ENCODE results near the gene EPHA6.

DNA sequence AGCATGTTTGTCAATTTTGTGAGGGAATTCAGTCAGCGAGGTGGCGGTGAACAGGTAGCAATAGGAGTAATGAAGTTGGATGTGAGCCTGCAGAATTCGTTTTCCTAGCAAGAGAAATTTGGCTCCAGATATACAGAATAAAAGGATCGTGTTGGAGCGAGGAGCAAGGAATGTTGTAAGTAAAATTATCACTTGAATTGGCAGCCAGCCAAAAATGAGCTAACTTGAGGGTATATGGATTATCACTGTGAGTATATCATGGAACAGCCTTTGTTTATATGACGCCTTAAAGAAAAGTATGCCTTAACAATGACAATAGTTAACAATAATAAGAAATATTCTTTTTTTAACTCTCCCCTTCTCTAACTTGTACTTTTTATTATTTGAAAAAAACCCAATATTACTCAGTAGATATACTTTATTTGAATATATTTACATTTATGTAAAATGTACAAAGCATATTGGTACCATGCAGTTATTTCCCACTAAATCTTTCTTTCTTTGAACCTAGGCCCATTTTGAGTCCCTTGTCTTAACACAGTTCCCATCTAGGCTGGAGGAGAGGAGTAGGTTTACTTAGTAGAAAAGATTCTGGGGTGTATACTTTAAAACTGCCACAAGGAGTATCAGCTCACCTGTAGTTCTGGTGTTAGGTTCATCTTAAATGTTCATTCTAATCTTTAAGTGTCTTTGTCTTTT lies 29.3 kb downstream of the EPHA6 start:
- TF ChIP-seq, protein P1, sequence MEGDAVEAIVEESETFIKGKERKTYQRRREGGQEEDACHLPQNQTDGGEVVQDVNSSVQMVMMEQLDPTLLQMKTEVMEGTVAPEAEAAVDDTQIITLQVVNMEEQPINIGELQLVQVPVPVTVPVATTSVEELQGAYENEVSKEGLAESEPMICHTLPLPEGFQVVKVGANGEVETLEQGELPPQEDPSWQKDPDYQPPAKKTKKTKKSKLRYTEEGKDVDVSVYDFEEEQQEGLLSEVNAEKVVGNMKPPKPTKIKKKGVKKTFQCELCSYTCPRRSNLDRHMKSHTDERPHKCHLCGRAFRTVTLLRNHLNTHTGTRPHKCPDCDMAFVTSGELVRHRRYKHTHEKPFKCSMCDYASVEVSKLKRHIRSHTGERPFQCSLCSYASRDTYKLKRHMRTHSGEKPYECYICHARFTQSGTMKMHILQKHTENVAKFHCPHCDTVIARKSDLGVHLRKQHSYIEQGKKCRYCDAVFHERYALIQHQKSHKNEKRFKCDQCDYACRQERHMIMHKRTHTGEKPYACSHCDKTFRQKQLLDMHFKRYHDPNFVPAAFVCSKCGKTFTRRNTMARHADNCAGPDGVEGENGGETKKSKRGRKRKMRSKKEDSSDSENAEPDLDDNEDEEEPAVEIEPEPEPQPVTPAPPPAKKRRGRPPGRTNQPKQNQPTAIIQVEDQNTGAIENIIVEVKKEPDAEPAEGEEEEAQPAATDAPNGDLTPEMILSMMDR (IDR thresholded peaks at IDR 0.05), result no peak
- TF ChIP-seq EZH2 (IDR thresholded peaks at IDR 0.05) (no peak), EZH2phosphoT487 (IDR thresholded peaks at IDR 0.05) (no peak)

Measured in neural progenitor cell (in vitro differentiated cells).